GM18517 (cell line): ENCODE measurements around the gene ABTB1.
"Not testable (repeated sequence)": the region's sequence is repeated elsewhere in the genome, so short reads cannot be mapped to it uniquely, and the experiment has no call there.

Experiments
- ATAC-seq: cut with Tn5 transposase; IDR thresholded peaks from one replicate; pipeline ENCODE4 v1.9.1; 2021; ENCODE audit warnings: mild to moderate bottlenecking, moderate library complexity; ENCODE audit not compliant: unreplicated experiment

The ABTB1 gene

DNA sequence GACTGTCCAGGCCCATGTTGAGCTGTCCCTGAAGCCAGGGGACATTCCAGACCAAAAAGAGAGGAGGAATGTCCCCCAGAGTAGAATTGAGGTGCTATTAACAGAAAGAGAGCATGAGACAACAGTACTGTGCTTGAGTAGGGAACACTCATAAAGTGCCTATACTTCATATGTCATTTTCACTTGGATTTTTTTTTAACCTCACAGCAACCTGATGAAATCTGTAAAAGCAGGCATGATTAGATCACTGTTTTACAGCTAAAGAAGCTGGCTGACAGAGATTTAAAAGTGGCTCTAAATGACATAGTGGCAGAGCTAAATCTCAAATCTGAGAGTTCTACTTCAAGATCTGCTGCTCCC is 24.9 kb upstream of the ABTB1 start:
- ATAC-seq = no peak

GRCh38 chr3:127650236-127650635 is 22.5 kb upstream of the ABTB1 start:
- ATAC-seq = no peak

GRCh38 chr3:127651516-127652172 is 21.1 kb upstream of the ABTB1 start:
- ATAC-seq = no peak

GRCh38 chr3:127652246-127652995 is 20.3 kb upstream of the ABTB1 start:
- no peak for ATAC-seq

GRCh38 chr3:127654374-127654773 is 18.4 kb upstream of the ABTB1 start:
- ATAC-seq = no peak

GRCh38 chr3:127654993-127655392 is 17.8 kb upstream of the ABTB1 start:
- ATAC-seq = not testable (repeated sequence)

DNA sequence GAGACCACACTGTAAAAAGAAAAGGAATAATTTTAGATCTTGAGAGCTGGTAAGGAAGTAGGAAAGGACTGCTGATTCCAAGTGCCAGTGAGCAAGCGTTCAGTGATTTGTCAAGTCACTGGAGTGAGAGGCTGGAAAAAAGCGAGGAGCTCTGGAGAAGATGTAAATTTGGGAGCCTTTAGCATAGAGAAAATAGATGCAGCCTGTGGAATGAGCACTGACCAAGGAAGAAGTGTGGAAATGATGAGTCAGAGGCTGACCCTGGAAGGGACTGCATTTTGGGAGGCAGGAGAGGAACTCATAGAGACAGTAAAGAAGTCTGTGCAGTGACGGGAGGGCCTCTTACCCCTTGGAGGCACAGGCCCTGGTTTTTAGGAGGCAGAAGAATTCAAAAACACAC is 17.1 kb upstream of the ABTB1 start:
- ATAC-seq = no peak

DNA sequence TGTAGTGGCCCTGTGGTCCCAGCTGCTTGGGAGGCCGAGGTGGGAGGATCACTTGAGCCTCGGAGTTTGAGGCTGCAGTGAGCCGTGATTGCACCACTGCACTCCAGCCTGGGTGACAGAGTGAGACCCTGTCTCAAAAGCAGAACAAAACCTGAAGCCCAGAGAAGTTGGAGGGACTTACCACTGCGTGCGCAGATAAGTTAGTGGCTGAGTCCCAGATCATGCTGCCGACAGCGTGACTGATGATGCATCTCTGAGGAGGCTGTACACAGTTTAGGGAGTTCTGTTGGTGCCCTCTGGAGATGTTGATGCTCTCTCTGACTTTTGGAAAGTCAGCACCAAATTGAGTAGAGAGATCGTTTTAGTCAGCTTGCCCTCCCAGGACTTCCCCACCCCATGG is 15.8 kb upstream of the ABTB1 start:
- no peak for ATAC-seq

DNA sequence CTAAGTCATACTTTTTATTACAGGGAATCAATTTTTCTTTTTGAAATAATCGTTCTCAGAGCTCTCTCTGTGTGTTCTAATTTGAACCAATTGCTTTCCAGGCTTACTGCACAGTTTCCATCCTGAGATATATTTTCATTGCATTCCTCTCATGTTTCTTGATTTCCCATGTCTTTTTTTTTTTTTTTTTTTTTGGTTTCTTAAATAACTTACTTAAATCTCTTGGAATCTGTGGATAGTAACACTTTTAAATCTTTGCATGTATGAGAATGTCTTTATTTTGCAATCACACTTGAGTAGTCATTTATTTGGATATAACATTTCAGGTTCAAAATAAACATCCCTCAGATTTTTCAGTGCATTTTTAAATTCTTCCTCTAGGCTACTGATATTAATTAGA is 14.5 kb upstream of the ABTB1 start:
- ATAC-seq = no peak

DNA sequence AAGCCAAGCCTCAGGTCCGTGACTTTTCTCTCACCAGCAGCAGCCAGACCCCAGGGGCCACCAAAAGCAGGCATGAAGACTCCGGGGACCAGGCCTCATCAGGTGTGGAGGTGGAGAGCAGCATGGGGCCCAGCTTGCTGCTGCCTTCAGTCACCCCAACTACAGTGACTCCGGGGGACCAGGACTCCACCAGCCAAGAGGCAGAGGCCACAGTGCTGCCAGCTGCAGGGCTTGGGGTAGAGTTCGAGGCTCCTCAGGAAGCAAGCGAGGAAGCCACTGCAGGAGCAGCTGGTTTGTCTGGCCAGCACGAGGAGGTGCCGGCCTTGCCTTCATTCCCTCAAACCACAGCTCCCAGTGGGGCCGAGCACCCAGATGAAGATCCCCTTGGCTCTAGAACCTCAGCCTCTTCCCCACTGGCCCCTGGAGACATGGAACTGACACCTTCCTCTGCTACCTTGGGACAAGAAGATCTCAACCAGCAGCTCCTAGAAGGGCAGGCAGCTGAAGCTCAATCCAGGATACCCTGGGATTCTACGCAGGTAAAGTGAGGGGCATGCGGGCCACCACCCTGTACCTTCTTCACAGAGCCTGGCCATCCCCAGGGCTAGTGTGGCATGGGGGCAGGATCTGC is 12.0 kb upstream of the ABTB1 start:
- no peak for ATAC-seq

- no peak for ATAC-seq
These were observed 11.2 kb upstream of the ABTB1 start for GRCh38 chr3:127661600-127661999.

GRCh38 chr3:127662001-127662469 is 10.7 kb upstream of the ABTB1 start:
- no peak for ATAC-seq

DNA sequence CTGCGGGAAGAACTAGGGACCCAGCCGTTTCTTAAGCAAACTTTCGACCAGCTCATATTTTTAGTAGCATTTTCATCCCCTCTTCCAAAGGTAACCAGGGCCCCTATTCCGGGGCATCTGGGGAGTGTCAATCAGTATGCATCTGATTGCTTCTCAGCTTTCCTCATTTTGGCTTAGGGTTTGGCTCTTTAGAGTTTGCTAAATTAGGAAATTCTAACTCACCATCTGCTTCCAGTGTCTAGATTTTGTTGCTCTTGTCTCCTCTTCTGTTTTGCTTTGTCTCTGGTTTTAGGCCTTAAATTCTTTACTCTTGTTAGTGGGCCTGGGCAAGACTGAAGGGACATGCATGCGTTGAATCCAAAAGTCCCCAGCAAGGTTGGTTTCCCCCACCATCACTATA is 9.6 kb upstream of the ABTB1 start:
- ATAC-seq = no peak

- no peak for ATAC-seq
These were observed 7.6 kb upstream of the ABTB1 start for GRCh38 chr3:127665165-127665564.

DNA sequence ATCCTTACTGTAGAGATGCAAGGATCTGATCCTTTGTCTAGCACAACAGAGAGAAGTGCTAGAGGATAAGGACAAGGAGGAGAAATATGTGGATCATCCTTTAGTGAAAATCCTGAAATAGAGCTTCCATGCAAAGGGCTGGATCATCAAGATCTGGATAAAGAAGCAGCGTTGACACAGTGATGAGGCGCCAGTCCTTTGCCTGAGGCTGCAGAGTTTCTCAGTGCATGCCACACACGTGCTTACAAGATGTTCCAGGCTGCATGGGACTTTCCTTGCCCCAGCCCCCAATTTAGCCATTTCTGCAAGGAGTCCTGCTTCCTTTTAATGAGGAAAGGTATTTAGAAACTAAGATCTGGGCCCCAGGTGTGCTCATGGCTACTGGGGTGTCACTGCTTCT is 7.2 kb upstream of the ABTB1 start:
- no peak for ATAC-seq

DNA sequence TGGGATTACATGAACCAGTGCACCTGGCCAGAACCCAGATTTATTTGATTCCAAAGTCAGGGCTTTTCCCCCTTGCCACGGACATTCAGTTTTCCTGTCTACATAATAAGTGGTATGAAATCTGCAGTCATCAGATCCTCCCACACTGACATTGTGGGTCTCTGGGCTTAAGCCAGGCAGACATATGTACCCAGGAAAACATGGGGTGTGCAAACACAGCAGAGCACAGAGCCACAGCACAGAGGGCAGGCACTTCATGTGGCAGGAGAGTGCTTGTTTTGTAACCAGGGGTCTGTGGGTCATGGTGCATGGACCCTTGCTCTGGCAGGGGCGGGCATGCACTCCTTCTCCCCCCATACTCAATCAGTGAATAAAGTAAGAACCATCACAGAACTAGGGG is 6.1 kb upstream of the ABTB1 start:
- ATAC-seq = no peak

GRCh38 chr3:127667119-127667681 is 5.6 kb upstream of the ABTB1 start:
- no peak for ATAC-seq

DNA sequence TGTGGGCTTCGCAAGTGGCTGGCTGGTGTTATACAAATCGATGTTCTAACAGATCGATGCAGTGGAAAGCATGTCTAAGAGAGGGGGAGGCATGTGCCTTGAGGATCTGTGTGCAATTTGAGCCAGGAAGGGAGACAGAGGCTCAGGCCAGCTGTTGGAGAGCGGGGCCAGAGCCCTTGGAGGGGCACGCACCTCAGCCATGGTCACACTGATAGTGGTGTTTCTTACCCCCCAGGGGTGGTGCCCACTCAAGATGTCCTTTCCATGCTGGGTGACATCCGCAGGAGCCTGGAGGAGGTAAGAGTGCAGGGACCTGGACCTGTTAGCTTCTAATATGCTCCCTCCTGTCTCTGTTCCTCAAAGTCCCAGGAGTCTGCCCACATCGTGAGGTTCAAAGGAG is 3.8 kb upstream of the ABTB1 start:
- no peak for ATAC-seq

- ATAC-seq = no peak
These were observed 3.1 kb upstream of the ABTB1 start for GRCh38 chr3:127669541-127670228.

DNA sequence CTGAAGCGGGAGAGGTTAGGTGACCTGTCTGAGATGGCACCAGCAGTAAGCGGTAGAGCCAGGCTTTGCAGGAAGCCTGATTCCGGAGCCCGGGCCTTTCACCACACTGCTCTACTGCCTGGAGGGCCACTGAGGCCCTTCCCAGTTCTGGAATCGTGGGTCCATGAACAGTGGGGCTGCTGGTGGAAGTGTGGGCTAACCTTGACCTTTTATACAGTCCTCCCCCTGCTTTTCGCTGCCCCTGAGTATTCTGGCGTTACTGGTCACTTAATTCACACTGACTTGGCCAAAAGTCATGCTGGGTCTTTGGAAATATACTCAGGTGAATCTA is 2.6 kb upstream of the ABTB1 start:
- no peak for ATAC-seq

DNA sequence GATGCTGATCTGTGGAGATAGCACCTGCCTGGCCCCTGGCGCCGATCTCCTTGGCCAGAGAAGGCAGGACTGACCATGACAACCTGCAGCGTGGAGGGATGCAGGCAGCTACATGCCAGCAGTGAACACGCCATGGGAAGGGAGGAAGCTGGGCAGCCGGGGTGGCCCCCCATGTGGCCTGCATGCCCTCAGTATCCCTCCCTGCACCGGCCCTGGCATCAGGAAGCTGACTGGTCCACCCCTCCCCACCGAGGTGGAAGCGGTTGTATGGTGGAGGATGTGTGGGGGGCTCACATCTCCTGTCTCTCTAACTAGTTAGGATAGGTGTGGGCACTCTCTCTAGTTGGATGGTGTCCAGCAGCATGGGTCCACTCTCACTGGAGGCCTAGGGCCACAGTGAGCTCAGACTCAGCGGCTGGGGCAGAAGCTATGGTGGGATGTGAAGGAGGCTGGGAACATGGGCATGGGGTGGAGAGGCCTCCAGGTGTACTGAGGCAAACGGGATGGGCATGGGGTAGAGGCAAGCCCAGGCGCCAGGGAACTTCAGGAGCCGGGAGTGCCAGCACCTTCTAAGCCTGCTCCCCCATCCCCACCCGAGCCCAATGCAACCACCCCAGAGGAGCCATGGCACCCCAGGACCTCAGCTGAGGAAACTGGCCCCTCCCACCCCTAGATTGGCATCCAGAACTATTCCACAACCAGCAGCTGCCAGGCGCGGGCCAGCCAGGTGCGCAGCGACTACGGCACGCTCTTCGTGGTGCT is 1.8 kb upstream of the ABTB1 start:
- ATAC-seq = no peak
